ENCODE data around the gene C19orf73.

Gene C19orf73

DNA sequence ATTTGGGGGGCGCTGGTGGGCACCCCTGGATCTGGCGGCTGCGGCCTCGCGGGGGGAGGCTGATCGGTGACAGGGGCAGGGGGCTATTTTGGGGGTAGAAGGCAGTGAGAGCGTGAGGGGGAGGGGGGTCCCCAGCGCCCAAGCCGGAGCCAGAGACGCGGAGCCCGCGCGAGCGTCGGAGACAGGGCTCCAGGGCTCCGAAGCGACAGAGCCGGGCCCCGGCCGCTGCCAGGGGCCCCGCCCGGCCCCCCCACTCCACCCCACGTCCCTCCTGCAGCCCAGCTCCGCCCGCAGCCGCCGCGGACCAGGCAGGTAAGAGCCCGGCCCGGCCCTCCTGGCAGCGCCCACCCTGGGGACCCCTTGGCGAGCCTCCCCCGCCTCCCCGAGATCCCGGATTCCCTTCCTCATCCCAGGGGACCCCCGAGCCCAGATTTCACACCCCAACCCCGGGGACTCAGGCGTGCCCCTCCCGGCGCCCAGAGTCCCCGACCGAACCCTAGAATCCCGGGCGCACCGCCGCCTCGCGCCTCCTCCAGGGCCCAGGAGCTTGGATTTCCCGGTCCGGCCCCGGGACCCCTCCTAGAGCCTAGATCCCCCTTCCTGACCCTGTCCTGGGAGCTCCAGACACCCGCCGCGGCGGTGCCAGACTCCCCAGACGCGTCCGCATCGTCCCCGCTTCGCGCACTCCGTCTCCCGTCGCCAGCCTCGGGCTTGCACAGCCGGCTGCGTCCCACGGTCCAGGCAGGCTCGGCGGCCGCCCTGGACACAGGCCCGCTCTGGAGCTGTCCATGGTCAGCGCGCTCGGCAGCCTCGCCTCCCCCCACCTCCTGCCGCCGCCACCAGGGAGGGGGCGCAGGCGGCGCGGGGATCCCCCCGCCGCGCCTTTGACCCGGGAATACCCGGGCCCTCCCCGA is 725 bp upstream of the C19orf73 start, which contains the start of gene PPFIA3:
TSS of gene PPFIA3 (plus strand) at position 134 of the 914 bp plus-strand sequence. CDS start 8,330 bp downstream, outside the sequence.
- DNase-seq (ENCODE audit: low spot score): no peak
- TF ChIP-seq, protein P1, sequence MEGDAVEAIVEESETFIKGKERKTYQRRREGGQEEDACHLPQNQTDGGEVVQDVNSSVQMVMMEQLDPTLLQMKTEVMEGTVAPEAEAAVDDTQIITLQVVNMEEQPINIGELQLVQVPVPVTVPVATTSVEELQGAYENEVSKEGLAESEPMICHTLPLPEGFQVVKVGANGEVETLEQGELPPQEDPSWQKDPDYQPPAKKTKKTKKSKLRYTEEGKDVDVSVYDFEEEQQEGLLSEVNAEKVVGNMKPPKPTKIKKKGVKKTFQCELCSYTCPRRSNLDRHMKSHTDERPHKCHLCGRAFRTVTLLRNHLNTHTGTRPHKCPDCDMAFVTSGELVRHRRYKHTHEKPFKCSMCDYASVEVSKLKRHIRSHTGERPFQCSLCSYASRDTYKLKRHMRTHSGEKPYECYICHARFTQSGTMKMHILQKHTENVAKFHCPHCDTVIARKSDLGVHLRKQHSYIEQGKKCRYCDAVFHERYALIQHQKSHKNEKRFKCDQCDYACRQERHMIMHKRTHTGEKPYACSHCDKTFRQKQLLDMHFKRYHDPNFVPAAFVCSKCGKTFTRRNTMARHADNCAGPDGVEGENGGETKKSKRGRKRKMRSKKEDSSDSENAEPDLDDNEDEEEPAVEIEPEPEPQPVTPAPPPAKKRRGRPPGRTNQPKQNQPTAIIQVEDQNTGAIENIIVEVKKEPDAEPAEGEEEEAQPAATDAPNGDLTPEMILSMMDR (IDR thresholded peaks at IDR 0.05; ENCODE audit: extremely low read depth, missing control alignments): no peak

DNA sequence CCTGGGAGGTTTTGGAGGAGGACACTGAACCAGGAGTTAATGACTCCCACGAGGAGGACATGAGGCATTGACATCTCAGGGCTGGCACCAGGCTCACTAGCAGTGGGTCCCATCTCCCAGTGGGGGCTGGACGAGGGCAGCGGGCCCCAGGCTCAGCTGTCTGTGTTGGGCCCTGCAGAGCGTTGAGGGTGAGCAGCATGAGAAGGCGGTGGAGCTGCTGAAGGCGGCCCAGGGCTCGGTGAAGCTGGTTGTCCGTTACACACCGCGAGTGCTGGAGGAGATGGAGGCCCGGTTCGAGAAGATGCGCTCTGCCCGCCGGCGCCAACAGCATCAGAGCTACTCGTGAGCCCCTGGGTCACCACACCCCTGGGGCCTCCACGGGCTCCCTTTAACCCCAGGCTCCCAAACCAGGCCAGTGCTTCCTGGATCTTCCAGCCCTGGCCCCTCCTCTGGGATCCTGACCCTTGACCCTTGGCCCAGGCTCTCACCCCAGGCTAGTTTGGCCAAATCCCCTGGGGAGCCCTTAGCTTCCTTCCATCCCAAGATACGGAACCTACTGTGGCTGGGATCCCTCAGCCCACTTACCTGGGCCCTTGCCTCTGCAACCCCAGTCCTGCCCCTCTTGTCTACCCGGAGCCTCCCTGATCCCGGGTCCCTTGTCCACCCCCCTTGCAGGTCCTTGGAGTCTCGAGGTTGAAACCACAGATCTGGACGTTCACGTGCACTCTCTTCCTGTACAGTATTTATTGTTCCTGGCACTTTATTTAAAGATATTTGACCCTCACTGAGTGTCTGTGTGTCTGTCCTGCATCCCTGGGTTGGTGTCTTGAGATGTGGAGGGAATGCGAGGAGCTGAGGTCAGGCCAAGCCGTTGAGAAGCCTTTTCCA is 1.0 kb downstream of the C19orf73 start:
- TF ChIP-seq, protein P1 (IDR thresholded peaks at IDR 0.05; ENCODE audit: extremely low read depth, missing control alignments): no peak
- no peak for DNase-seq (ENCODE audit: low spot score)

DNA sequence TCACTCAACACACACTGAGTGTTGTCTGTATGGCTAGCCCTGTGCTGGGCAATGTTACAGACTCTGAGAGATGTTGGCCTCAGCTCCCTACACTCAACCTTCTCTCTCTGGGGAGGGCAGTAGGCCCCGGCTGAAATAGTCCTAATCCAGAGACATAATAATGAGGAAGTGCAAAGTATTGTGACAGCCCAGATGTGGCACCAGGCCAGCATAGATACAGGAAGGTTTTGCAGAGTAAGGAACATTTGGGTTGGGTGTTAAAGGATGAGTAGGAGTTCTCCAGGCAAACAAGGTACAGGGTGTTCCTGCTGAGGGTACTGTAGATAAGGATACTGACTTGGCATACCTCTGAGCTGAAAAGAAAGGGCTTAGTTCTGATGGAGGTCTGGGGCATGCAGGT is 2.4 kb downstream of the C19orf73 start:
- no peak for DNase-seq (ENCODE audit: low spot score)

DNA sequence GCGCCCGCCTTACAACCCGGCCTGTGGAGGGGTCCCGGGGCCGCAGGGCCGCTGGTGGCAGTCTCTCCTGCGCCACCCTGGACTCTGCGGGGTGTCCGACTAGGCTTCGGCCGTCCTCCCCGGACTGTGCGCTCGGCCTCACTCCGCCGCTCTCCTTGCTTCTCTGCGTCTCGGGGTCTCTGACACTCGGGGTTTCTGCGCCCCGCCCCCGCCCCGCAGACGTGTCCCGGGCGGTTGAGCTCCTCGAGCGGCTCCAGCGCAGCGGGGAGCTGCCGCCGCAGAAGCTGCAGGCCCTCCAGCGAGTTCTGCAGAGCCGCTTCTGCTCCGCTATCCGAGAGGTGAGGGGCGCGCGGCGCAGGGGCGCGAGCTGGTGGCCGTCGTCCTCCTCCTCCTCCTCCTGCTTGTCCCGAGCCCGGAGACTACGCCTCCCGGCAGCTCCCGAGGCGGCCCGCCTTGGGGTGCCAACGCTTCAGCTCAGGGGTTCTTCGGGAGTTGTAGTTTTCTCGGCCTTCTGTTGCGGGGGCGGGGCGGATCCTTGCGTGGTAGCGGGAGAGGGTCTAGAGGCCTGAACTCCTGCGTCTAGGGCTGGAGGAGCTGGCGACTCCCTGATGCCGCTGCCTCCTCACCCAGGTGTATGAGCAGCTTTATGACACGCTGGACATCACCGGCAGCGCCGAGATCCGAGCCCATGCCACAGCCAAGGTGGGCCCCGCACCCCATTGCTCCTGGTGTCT is 4.1 kb downstream of the C19orf73 start:
- DNase-seq (ENCODE audit: low spot score): no peak
- TF ChIP-seq, protein P1 (IDR thresholded peaks at IDR 0.05; ENCODE audit: extremely low read depth, missing control alignments): no peak

More for the DNA sequence above, 2.4 kb downstream of the C19orf73 start:
- TF ChIP-seq, protein P1 (IDR thresholded peaks at IDR 0.05; ENCODE audit: extremely low read depth, missing control alignments): no peak

DNA sequence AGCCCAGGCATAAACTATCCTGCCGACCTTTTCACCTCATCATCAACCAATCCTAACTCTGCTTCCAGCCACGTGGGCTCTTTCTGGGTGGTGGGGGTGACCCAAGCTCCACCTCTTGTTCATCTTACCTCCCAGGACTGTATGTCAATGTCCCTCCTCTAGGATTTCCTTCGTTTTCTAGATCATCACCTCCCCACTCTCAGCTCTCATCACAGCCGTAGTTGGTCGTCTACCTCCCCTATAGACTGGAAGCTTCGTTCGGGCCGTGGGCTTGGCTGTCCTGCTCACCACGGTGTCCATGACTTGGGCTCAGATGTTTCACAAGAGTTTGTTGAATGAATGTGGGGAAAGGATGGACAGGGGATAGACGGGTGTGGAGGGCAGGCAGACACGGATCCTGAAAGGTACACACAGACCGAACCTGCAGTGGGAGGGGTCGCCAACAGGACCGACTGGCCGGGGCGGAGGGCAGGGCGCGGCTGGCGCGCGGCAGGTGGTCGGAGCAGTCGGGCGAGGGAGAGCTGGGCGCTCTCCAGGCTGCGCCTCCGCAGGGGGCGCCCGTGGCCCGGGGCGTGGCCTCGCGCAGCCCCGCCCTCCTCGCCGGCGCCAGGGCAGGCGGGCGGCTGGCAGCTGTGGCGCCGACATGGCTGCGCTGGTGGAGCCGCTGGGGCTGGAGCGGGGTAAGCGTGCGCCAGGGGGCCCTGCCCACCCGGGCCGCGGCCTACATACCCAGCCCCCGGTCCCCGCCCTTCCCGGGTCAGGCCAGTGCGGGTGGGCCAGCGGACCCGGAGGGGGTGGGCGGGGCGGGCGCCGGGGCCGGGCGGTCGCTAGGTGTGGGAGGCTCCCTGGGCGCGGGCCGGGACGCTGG is 4.9 kb downstream of the C19orf73 start, which contains the start of gene LIN7B:
TSS of gene LIN7B (plus strand) at position 609 of the 868 bp plus-strand sequence. CDS start at position 644, 35 bp downstream.
- peak; percentile 98 for DNase-seq (ENCODE audit: low spot score)
- TF ChIP-seq, protein P1 (IDR thresholded peaks at IDR 0.05; ENCODE audit: extremely low read depth, missing control alignments): peak; percentile 75
